IMR-90 (cell line): Measurements from ENCODE around the gene C11orf86. TPM values are rescaled to one million over a fixed set of nuclear protein-coding genes. Genes with fewer than 3 reads are reported as not detected.

Source experiments
- ATAC-seq: fragments of 200-7000 bp; cut with Tn5 transposase; 2 replicates; pipeline ENCODE4 v1.9.1; 2020; ENCODE audit warnings: low read depth, mild to moderate bottlenecking, moderate library complexity
- BruUV-seq: library from RNA; stranded (reverse); fragments of 400-500 nt; replicated peaks from 2 replicates; lab custom pipeline; 2021; lab: Mats Ljungman, UMichigan
- CTCF ChIA-PET: fragments of 300-600 bp; formaldehyde crosslinking; extraction: SDS; loops from one replicate; lab custom pipeline; 2021; ENCODE audit warnings: antibody characterized with exemption; lab: Yijun Ruan, JAX
- POLR2A ChIA-PET: fragments of 300-600 bp; sonication (Branson Sonifier 250); formaldehyde crosslinking; loops from one replicate; lab custom pipeline; 2022; ENCODE audit warnings: antibody characterized with exemption; ENCODE audit not compliant: unreplicated experiment; lab: Charles Lee
- DNase-seq: peaks from one replicate; pipeline ENCODE4 v3.0.0; 2013
- H2AFZ ChIP-seq: replicated peaks from 2 replicates; pipeline ENCODE3; 2013; ENCODE audit warnings: low read length, mild to moderate bottlenecking; ENCODE audit not compliant: poor library complexity
- H2AK5ac ChIP-seq: 2 replicates; pipeline ENCODE4 v1.6.1; 2013; ENCODE audit warnings: low read depth, low read length, inconsistent platforms
- H2AK9ac ChIP-seq: replicated peaks from 2 replicates; pipeline ENCODE3; 2013; ENCODE audit warnings: mild to moderate bottlenecking, low read depth, low read length, moderate library complexity; ENCODE audit not compliant: poor library complexity
- H2BK120ac ChIP-seq: 2 replicates; pipeline ENCODE4 v1.6.1; 2013; ENCODE audit warnings: low read depth, low read length, inconsistent platforms
- H2BK15ac ChIP-seq: 3 replicates; pipeline ENCODE4 v1.6.1; 2013; ENCODE audit warnings: low read depth, low read length, inconsistent platforms
- H2BK20ac ChIP-seq: 2 replicates; pipeline ENCODE4 v1.6.1; 2013; ENCODE audit warnings: low read depth, mild to moderate bottlenecking, inconsistent platforms, low read length, moderate library complexity
- H2BK5ac ChIP-seq: 2 replicates; pipeline ENCODE4 v1.6.1; 2013; ENCODE audit warnings: mild to moderate bottlenecking, low read depth, low read length, inconsistent platforms; ENCODE audit not compliant: poor library complexity, severe bottlenecking
- H3K14ac ChIP-seq: replicated peaks from 2 replicates; pipeline ENCODE4 v1.6.1; 2013; ENCODE audit warnings: low read depth, low read length, inconsistent platforms
- H3K18ac ChIP-seq: 2 replicates; pipeline ENCODE4 v1.6.1; 2013; ENCODE audit warnings: low read depth, low read length, control low read depth
- H3K23ac ChIP-seq: 2 replicates; pipeline ENCODE4 v1.6.1; 2013; ENCODE audit warnings: low read depth, low read length, inconsistent platforms
- H3K27ac ChIP-seq: 2 replicates; pipeline ENCODE4 v1.5.1; 2013; ENCODE audit warnings: mild to moderate bottlenecking, control low read depth, low read length; ENCODE audit not compliant: insufficient read depth
- H3K27me3 ChIP-seq: 2 replicates; pipeline ENCODE4 v1.6.1; 2013; ENCODE audit warnings: low read length; ENCODE audit not compliant: control insufficient read depth, insufficient read depth
- H3K36me3 ChIP-seq: 2 replicates; pipeline ENCODE4 v1.6.1; 2013; ENCODE audit warnings: low read length, mixed read lengths; ENCODE audit not compliant: control insufficient read depth, insufficient read depth
- H3K4ac ChIP-seq: 2 replicates; pipeline ENCODE4 v1.6.1; 2013; ENCODE audit warnings: low read depth, low read length, inconsistent platforms
- H3K4me1 ChIP-seq: 2 replicates; pipeline ENCODE4 v1.6.1; 2013; ENCODE audit warnings: low read length, mixed read lengths; ENCODE audit not compliant: control insufficient read depth, insufficient read depth
- H3K4me2 ChIP-seq: 2 replicates; pipeline ENCODE4 v1.6.1; 2013; ENCODE audit warnings: low read depth, mild to moderate bottlenecking, control low read depth, low read length, moderate library complexity
- H3K4me3 ChIP-seq: 2 replicates; pipeline ENCODE4 v1.5.1; 2013; ENCODE audit warnings: low read depth, mild to moderate bottlenecking, control low read depth, low read length, moderate library complexity; ENCODE audit not compliant: insufficient read depth
- H3K56ac ChIP-seq: 2 replicates; pipeline ENCODE4 v1.6.1; 2013; ENCODE audit warnings: low read length, inconsistent platforms; ENCODE audit not compliant: insufficient read depth; ENCODE audit errors: extremely low read depth
- H3K79me1 ChIP-seq, 2 experiments: 2 replicates each; pipeline ENCODE4 v1.6.1; 2013; ENCODE audit warnings: low read length in 2 of 2, inconsistent platforms in 1 of 2, low read depth in 1 of 2
- H3K9ac ChIP-seq: 2 replicates; pipeline ENCODE4 v1.6.1; 2013; ENCODE audit warnings: low read depth, low read length, control low read depth
- H3K9me1 ChIP-seq: 2 replicates; pipeline ENCODE4 v1.6.1; 2013; ENCODE audit warnings: low read length, inconsistent platforms; ENCODE audit not compliant: insufficient read depth
- H3K9me3 ChIP-seq: 2 replicates; pipeline ENCODE4 v1.6.1; 2013; ENCODE audit warnings: low read length; ENCODE audit not compliant: control insufficient read depth, insufficient read depth
- H4K20me1 ChIP-seq: 2 replicates; pipeline ENCODE4 v1.6.1; 2013; ENCODE audit warnings: low read length, inconsistent platforms; ENCODE audit not compliant: insufficient read depth
- H4K5ac ChIP-seq: 2 replicates; pipeline ENCODE4 v1.6.1; 2013; ENCODE audit warnings: mild to moderate bottlenecking, low read depth, low read length, control low read depth
- H4K8ac ChIP-seq, 2 experiments: 2 replicates each; pipeline ENCODE4 v1.6.1; 2013; ENCODE audit warnings: low read depth in 2 of 2, low read length in 2 of 2, control low read depth in 1 of 2, inconsistent platforms in 1 of 2
- H4K91ac ChIP-seq: 2 replicates; pipeline ENCODE4 v1.6.1; 2013; ENCODE audit warnings: low read depth, low read length, inconsistent platforms; ENCODE audit not compliant: insufficient read depth
- BHLHE40 ChIP-seq: fragments of 150-350 bp; IDR thresholded peaks from 2 replicates; pipeline ENCODE4 v1.6.1; 2016; ENCODE audit warnings: mild to moderate bottlenecking, low read depth, low read length
- CEBPB ChIP-seq: IDR thresholded peaks from 2 replicates; pipeline ENCODE4 v1.6.1; 2012; ENCODE audit warnings: low read depth, low read length, improper control_type of control experiment
- CHD1 ChIP-seq: IDR thresholded peaks from 2 replicates; pipeline ENCODE4 v1.6.1; 2012; ENCODE audit warnings: low read depth, low read length, improper control_type of control experiment
- FOS ChIP-seq: fragments of 150-350 bp; IDR thresholded peaks from 2 replicates; pipeline ENCODE4 v1.6.1; 2016; ENCODE audit warnings: low read depth, low read length
- MAFK ChIP-seq: IDR thresholded peaks from 2 replicates; pipeline ENCODE4 v1.6.1; 2012; ENCODE audit warnings: low read depth, low read length, improper control_type of control experiment
- MAZ ChIP-seq: IDR thresholded peaks from 2 replicates; pipeline ENCODE4 v1.6.1; 2012; ENCODE audit warnings: low read depth, mild to moderate bottlenecking, low read length, improper control_type of control experiment, moderate library complexity, borderline replicate concordance
- MXI1 ChIP-seq: IDR thresholded peaks from 2 replicates; pipeline ENCODE4 v1.6.1; 2012; ENCODE audit warnings: low read depth, mild to moderate bottlenecking, low read length, moderate library complexity, borderline replicate concordance
- NFE2L2 ChIP-seq: fragments of 150-350 bp; IDR thresholded peaks from 2 replicates; pipeline ENCODE4 v1.6.1; 2016; ENCODE audit warnings: low read depth, mild to moderate bottlenecking, low read length
- POLR2A ChIP-seq: IDR thresholded peaks from 2 replicates; pipeline ENCODE4 v1.6.1; 2012; ENCODE audit warnings: mild to moderate bottlenecking, low read depth, low read length
- RAD21 ChIP-seq: IDR thresholded peaks from 2 replicates; pipeline ENCODE4 v1.6.1; 2012; ENCODE audit warnings: low read length, improper control_type of control experiment
- RCOR1 ChIP-seq: IDR thresholded peaks from 2 replicates; pipeline ENCODE4 v1.6.1; 2012; ENCODE audit warnings: mild to moderate bottlenecking, low read length, improper control_type of control experiment; ENCODE audit not compliant: insufficient replicate concordance
- RFX5 ChIP-seq: IDR thresholded peaks from 2 replicates; pipeline ENCODE4 v1.8.0; 2012; ENCODE audit warnings: low read depth, mild to moderate bottlenecking, low read length, moderate library complexity
- SMC3 ChIP-seq: fragments of 150-350 bp; IDR thresholded peaks from 2 replicates; pipeline ENCODE4 v1.6.1; 2016; ENCODE audit warnings: low read depth, mild to moderate bottlenecking, antibody characterized with exemption, low read length, moderate library complexity
- WGBS, 2 experiments: methylation state at CpG; one replicate each; pipeline versions ENCODE4 v1.1.5 to v1.1.7; 2013; ENCODE audit warnings: missing lambda C conversion rate in 2 of 2; ENCODE audit not compliant: insufficient read length in 1 of 2; ENCODE audit errors: extremely low coverage in 2 of 2; 5-methylcytosine and 5-hydroxymethylcytosine counted together
- dilution Hi-C: fragments of 300-500 bp; cut with HindIII; formaldehyde crosslinking; loops from one replicate; pipeline ENCODE4 v1.14.3; 2018; ENCODE audit warnings: low sequenced_read_pairs; ENCODE audit not compliant: unreplicated experiment
- in situ Hi-C: fragments of 300-500 bp; cut with MboI; formaldehyde crosslinking; loops from 3 replicates; pipeline ENCODE4 v1.14.3; 2019; ENCODE audit warnings: low sequenced_read_pairs, inconsistent platforms, mixed read lengths
- intact Hi-C: fragments of 100-400 bp; cut with micrococcal nuclease; formaldehyde crosslinking; loops from 2 replicates; pipeline ENCODE4 v1.10.0; 2022
- polyA plus RNA-seq, 3 experiments: library from polyadenylated mRNA; depleted of rRNA; stranded (reverse); fragments of >200 nt; gene quantifications; 2 replicates each; pipeline ENCODE4 v1.2.3, GENCODE V29; 2012; ENCODE audit warnings: low replicate concordance in 1 of 3
- total RNA-seq: library from RNA; depleted of rRNA; stranded (reverse); fragments of >200 nt; gene quantifications from 2 replicates; pipeline ENCODE4 v1.2.3, GENCODE V29; 2012
- TF ChIP-seq, protein P1 (sequence below): fragments of 150-350 bp; IDR thresholded peaks from 2 replicates; pipeline ENCODE4 v1.6.1; 2017; ENCODE audit warnings: mild to moderate bottlenecking, antibody characterized with exemption, low read length, low read depth
- TF ChIP-seq, protein P2 (sequence below): conservative IDR thresholded peaks from 2 replicates; pipeline ENCODE4 v1.5.1; 2012; ENCODE audit warnings: mild to moderate bottlenecking, low read depth, low read length, improper control_type of control experiment
- TF ChIP-seq, protein P3 (sequence below): fragments of 150-350 bp; IDR thresholded peaks from 2 replicates; pipeline ENCODE4 v1.6.1; 2016; ENCODE audit warnings: low read depth, mild to moderate bottlenecking, low read length, moderate library complexity, borderline replicate concordance

C11orf86 gene
- total and polyA plus RNA-seq, 2 of the 4 experiments (the other 2 are of a cell fraction): not detected

DNA sequence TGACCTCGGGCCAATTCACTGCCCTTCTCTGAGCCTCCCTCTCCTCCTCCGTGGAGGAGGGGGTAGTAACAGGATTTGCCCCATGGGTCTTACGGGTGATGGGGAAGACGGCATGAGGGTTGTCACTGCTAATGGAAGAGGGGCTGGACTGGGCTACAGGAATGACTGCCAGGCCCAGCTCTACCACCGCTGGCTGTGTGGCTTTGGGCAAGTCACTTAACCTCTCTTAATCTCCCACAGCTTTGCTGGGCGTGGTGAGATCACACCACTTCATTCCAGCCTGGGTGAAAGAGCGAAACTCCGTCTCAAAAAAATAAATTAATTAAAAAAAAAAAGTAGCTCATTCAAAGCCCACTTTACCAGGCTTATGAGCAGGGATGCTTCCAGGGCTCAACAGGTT lies 50.6 kb downstream of the C11orf86 start:
- H2AK9ac ChIP-seq: no peak overlapping the region
- no peak overlapping the region for H4K5ac ChIP-seq
- no peak overlapping the region for H2AFZ ChIP-seq
- H2BK15ac ChIP-seq: no peak overlapping the region
- no peak for DNase-seq
- H2BK5ac ChIP-seq: no peak overlapping the region
- H4K8ac ChIP-seq: no peak overlapping the region
- no peak overlapping the region for H3K56ac ChIP-seq
- CTCF ChIA-PET: interaction anchor here (1.1 kb wide), 1 partner anchor 68 kb away, joined by 4 read pairs; no protein-coding TSS in a partner anchor
- in situ Hi-C loops (no loop called here), dilution Hi-C loops (no loop called here), intact Hi-C loops (no loop called here)
- peaks cover 13% of the 10 kb centered on the region for H3K27me3 ChIP-seq
- no peaks in the 10 kb centered on the region for H3K79me1 ChIP-seq
- no peak overlapping the region for H4K91ac ChIP-seq
- TF ChIP-seq MXI1 (no peak), CHD1 (no peak), MAZ (no peak), BHLHE40 (no peak), FOS (no peak), CEBPB (no peak), RFX5 (no peak), RAD21 (no peak), NFE2L2 (no peak), SMC3 (no peak), POLR2A (no peak), MAFK (no peak), RCOR1 (no peak)
- TF ChIP-seq, protein P1, sequence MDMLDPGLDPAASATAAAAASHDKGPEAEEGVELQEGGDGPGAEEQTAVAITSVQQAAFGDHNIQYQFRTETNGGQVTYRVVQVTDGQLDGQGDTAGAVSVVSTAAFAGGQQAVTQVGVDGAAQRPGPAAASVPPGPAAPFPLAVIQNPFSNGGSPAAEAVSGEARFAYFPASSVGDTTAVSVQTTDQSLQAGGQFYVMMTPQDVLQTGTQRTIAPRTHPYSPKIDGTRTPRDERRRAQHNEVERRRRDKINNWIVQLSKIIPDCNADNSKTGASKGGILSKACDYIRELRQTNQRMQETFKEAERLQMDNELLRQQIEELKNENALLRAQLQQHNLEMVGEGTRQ: no peak
- TF ChIP-seq, protein P2, sequence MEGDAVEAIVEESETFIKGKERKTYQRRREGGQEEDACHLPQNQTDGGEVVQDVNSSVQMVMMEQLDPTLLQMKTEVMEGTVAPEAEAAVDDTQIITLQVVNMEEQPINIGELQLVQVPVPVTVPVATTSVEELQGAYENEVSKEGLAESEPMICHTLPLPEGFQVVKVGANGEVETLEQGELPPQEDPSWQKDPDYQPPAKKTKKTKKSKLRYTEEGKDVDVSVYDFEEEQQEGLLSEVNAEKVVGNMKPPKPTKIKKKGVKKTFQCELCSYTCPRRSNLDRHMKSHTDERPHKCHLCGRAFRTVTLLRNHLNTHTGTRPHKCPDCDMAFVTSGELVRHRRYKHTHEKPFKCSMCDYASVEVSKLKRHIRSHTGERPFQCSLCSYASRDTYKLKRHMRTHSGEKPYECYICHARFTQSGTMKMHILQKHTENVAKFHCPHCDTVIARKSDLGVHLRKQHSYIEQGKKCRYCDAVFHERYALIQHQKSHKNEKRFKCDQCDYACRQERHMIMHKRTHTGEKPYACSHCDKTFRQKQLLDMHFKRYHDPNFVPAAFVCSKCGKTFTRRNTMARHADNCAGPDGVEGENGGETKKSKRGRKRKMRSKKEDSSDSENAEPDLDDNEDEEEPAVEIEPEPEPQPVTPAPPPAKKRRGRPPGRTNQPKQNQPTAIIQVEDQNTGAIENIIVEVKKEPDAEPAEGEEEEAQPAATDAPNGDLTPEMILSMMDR: no peak
- TF ChIP-seq, protein P3, sequence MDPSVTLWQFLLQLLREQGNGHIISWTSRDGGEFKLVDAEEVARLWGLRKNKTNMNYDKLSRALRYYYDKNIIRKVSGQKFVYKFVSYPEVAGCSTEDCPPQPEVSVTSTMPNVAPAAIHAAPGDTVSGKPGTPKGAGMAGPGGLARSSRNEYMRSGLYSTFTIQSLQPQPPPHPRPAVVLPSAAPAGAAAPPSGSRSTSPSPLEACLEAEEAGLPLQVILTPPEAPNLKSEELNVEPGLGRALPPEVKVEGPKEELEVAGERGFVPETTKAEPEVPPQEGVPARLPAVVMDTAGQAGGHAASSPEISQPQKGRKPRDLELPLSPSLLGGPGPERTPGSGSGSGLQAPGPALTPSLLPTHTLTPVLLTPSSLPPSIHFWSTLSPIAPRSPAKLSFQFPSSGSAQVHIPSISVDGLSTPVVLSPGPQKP: no peak
- no peak for ATAC-seq
- H3K4me2 ChIP-seq: no peak overlapping the region
- peaks cover 9% of the 10 kb centered on the region; the same call in 1 of the 2 replicates for H3K4me1 ChIP-seq
- no peaks in the 10 kb centered on the region for H3K9me3 ChIP-seq
- H2BK120ac ChIP-seq: no peak overlapping the region
- H3K9me1 ChIP-seq: no peaks in the 10 kb centered on the region
- H3K27ac ChIP-seq: no peak overlapping the region
- H3K23ac ChIP-seq: no peak overlapping the region
- no peak overlapping the region for H2BK20ac ChIP-seq
- no peaks in the 10 kb centered on the region for H4K20me1 ChIP-seq
- H3K9ac ChIP-seq: no peak overlapping the region
- POLR2A ChIA-PET: no interaction called here
- no peak overlapping the region for H3K14ac ChIP-seq
- H3K4me3 ChIP-seq: no peak overlapping the region
- no peak overlapping the region for H2AK5ac ChIP-seq
- no peak overlapping the region for H3K18ac ChIP-seq
- no CpG with 5 or more reads among the region's 8 CpGs for WGBS, 2 experiments
- BruUV-seq: no TSS peak
- H3K4ac ChIP-seq: no peak overlapping the region
- no peaks in the 10 kb centered on the region for H3K36me3 ChIP-seq
